ENCODE measurements around the gene CDS1. TPM values are rescaled to one million over a fixed set of nuclear protein-coding genes. Genes with fewer than 3 reads are reported as not detected.

CDS1 gene
- total and polyA plus RNA-seq, 2 experiments from 2014 or later: 10.0 to 22.6 TPM

- no peak for TF ChIP-seq ZNF331 (CRISPR knock-in tag; IDR thresholded peaks at IDR 0.05; ENCODE audit: low read depth)
- TF ChIP-seq EZH2 (IDR thresholded peaks at IDR 0.05; ENCODE audit: low read depth, unreplicated experiment): no peak
- no peak for TF ChIP-seq REST (IDR thresholded peaks at IDR 0.05; ENCODE audit: unreplicated experiment)
- H3K4me3 ChIP-seq: no peak overlapping the region
- no peaks in the 10 kb centered on the region for H3F3A ChIP-seq (replicated peaks; ENCODE audit: low read depth)
- H3K27ac Mint-ChIP-seq: no peak overlapping the region
- DNase-seq (ENCODE audit: low spot score): no peak
- H3K4me1 ChIP-seq (ENCODE audit: insufficient read depth): no peaks in the 10 kb centered on the region
- no peak overlapping the region for H2AFZ ChIP-seq
- H3K9me2 ChIP-seq (ENCODE audit: insufficient read depth): no peaks in the 10 kb centered on the region
- no peaks in the 10 kb centered on the region for H3K27me3 Mint-ChIP-seq (ENCODE audit: insufficient read depth, low read depth, poor library complexity)
- H3K36me3 Mint-ChIP-seq (ENCODE audit: low read depth): peaks cover 33% of the 10 kb centered on the region
- H3K27ac ChIP-seq (ENCODE audit: low read depth): no peak overlapping the region
- no peak overlapping the region for H3K4me2 ChIP-seq
- peaks cover 2% of the 10 kb centered on the region; the same call in 1 of the 3 replicates for H3K4me1 Mint-ChIP-seq
- H3K36me3 ChIP-seq (ENCODE audit: insufficient read depth): peaks cover 8% of the 10 kb centered on the region
- no peak for ATAC-seq
- H4K20me1 ChIP-seq (replicated peaks; ENCODE audit: insufficient read depth): no peaks in the 10 kb centered on the region
- H3K9me3 Mint-ChIP-seq: no peaks in the 10 kb centered on the region
- H3K27me3 ChIP-seq (ENCODE audit: insufficient read depth): no peaks in the 10 kb centered on the region
- H3K4me3 Mint-ChIP-seq: no peak overlapping the region
- H3K79me2 ChIP-seq (replicated peaks; ENCODE audit: insufficient read depth): no peaks in the 10 kb centered on the region
Measured at GRCh38 chr4:84638092-84638491, 55.2 kb downstream of the CDS1 start.

- Histone ChIP-seq H3K4me1 (ENCODE audit: insufficient read depth) (no peaks in the 10 kb centered on the region), H3K27ac (ENCODE audit: low read depth) (no peak overlapping the region), H3K36me3 (ENCODE audit: insufficient read depth) (peaks cover 13% of the 10 kb centered on the region), H3K4me2 (no peak overlapping the region), H3K9me2 (ENCODE audit: insufficient read depth) (no peaks in the 10 kb centered on the region), H3K27me3 (ENCODE audit: insufficient read depth) (no peaks in the 10 kb centered on the region), H3K79me2 (replicated peaks; ENCODE audit: insufficient read depth) (no peaks in the 10 kb centered on the region), H3K4me3 (no peak overlapping the region), H2AFZ (no peak overlapping the region), H4K20me1 (replicated peaks; ENCODE audit: insufficient read depth) (no peaks in the 10 kb centered on the region), H3F3A (replicated peaks; ENCODE audit: low read depth) (no peaks in the 10 kb centered on the region)
- peaks cover 42% of the 10 kb centered on the region for H3K36me3 Mint-ChIP-seq (ENCODE audit: low read depth)
- peaks cover 6% of the 10 kb centered on the region for H3K4me1 Mint-ChIP-seq
- DNase-seq (ENCODE audit: low spot score): peak; percentile 44
- H3K4me3 Mint-ChIP-seq: no peak overlapping the region
- no peaks in the 10 kb centered on the region for H3K9me3 Mint-ChIP-seq
- H3K27ac Mint-ChIP-seq: no peak overlapping the region
- ATAC-seq: peak; percentile 69
- H3K27me3 Mint-ChIP-seq (ENCODE audit: insufficient read depth, low read depth, poor library complexity): no peaks in the 10 kb centered on the region
- TF ChIP-seq ETS1 (IDR thresholded peaks at IDR 0.05) (no peak), NANOG (IDR thresholded peaks at IDR 0.05; ENCODE audit: borderline replicate concordance) (no peak), EZH2phosphoT487 (IDR thresholded peaks at IDR 0.05; ENCODE audit: unreplicated experiment) (no peak), STAT1 (IDR thresholded peaks at IDR 0.05; ENCODE audit: unreplicated experiment) (no peak), CREB1 (CRISPR knock-in tag; IDR thresholded peaks at IDR 0.05; ENCODE audit: low read depth) (no peak), EZH2 (IDR thresholded peaks at IDR 0.05; ENCODE audit: low read depth, unreplicated experiment) (no peak), ZNF331 (CRISPR knock-in tag; IDR thresholded peaks at IDR 0.05; ENCODE audit: low read depth) (no peak), POLR2AphosphoS5 (IDR thresholded peaks at IDR 0.05; ENCODE audit: low read depth) (no peak), ZNF114 (CRISPR knock-in tag; IDR thresholded peaks at IDR 0.05) (no peak), CTCF (conservative IDR thresholded peaks at IDR 0.05; ENCODE audit: low read depth in 2 of 2) (no peak), REST (IDR thresholded peaks at IDR 0.05; ENCODE audit: unreplicated experiment) (no peak)
Measured at GRCh38 chr4:84639145-84639544, 56.2 kb downstream of the CDS1 start.
